Chondrocyte (in vitro differentiated cells): Measurements from ENCODE around the gene LEKR1. TPM values are rescaled to one million over a fixed set of nuclear protein-coding genes. Genes with fewer than 3 reads are reported as not detected.

Experiments used
- DNase-seq: peaks from one replicate; pipeline ENCODE4 v3.0.0; 2021; ENCODE audit warnings: mixed read lengths, low spot score
- H3K27ac Mint-ChIP-seq: one replicate; pipeline ENCODE4 v1.8.0; 2021; ENCODE audit warnings: mild to moderate bottlenecking, moderate library complexity, mixed read lengths; ENCODE audit not compliant: unreplicated experiment
- H3K27me3 Mint-ChIP-seq: 2 replicates; pipeline ENCODE4 v1.8.0; 2021; ENCODE audit warnings: low read depth, mixed read lengths
- H3K36me3 Mint-ChIP-seq: 2 replicates; pipeline ENCODE4 v1.8.0; 2021; ENCODE audit warnings: low read depth, mixed read lengths
- H3K4me1 Mint-ChIP-seq: 2 replicates; pipeline ENCODE4 v1.8.0; 2021; ENCODE audit warnings: low read depth, mild to moderate bottlenecking, mixed read lengths
- H3K4me3 Mint-ChIP-seq: one replicate; pipeline ENCODE4 v1.8.0; 2021; ENCODE audit warnings: mild to moderate bottlenecking, moderate library complexity, mixed read lengths; ENCODE audit not compliant: unreplicated experiment
- H3K9me3 Mint-ChIP-seq: 2 replicates; pipeline ENCODE4 v1.8.0; 2021; ENCODE audit warnings: low read depth, mixed read lengths
- total RNA-seq: library from RNA; stranded (reverse); gene quantifications from 3 replicates; pipeline ENCODE4 v1.2.1, GENCODE V29; 2021
- TF ChIP-seq, protein P1 (sequence below): fragments of 200-600 bp; sonication (generic); IDR thresholded peaks from 2 replicates; pipeline ENCODE4 v1.5.0; 2021; ENCODE audit warnings: antibody characterized with exemption, mild to moderate bottlenecking, moderate library complexity

Gene LEKR1
- total RNA-seq, 1 donor from 2014 or later, result 0.45 TPM

DNA sequence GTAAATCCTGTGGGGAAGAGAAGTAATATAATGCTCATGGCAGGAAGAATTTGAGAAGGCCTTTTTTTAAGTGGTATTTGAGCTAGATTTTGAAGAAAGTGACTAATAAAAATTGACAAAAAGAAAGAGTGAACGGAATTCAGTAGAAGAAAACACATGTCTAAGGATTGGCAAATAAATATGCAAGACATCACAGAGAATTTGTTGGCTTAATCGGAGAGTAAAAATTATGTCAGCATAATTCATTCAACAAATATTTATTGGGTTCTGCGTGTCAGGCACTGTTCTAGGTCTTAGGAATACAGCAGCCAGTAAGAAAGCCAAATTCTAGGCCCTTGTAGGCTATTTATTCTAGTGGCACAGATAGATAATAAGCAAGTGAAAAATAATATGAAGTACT, 33.6 kb upstream of the LEKR1 start:
- no peak overlapping the region for H3K4me3 Mint-ChIP-seq
- H3K36me3 Mint-ChIP-seq, result no peaks in the 10 kb centered on the region
- H3K9me3 Mint-ChIP-seq, result peaks cover 5% of the 10 kb centered on the region
- TF ChIP-seq, protein P1, sequence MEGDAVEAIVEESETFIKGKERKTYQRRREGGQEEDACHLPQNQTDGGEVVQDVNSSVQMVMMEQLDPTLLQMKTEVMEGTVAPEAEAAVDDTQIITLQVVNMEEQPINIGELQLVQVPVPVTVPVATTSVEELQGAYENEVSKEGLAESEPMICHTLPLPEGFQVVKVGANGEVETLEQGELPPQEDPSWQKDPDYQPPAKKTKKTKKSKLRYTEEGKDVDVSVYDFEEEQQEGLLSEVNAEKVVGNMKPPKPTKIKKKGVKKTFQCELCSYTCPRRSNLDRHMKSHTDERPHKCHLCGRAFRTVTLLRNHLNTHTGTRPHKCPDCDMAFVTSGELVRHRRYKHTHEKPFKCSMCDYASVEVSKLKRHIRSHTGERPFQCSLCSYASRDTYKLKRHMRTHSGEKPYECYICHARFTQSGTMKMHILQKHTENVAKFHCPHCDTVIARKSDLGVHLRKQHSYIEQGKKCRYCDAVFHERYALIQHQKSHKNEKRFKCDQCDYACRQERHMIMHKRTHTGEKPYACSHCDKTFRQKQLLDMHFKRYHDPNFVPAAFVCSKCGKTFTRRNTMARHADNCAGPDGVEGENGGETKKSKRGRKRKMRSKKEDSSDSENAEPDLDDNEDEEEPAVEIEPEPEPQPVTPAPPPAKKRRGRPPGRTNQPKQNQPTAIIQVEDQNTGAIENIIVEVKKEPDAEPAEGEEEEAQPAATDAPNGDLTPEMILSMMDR, result no peak
- H3K27ac Mint-ChIP-seq, result peak overlapping the region; percentile 87
- no peaks in the 10 kb centered on the region for H3K27me3 Mint-ChIP-seq
- no peak for DNase-seq
- peaks cover 66% of the 10 kb centered on the region for H3K4me1 Mint-ChIP-seq

DNA sequence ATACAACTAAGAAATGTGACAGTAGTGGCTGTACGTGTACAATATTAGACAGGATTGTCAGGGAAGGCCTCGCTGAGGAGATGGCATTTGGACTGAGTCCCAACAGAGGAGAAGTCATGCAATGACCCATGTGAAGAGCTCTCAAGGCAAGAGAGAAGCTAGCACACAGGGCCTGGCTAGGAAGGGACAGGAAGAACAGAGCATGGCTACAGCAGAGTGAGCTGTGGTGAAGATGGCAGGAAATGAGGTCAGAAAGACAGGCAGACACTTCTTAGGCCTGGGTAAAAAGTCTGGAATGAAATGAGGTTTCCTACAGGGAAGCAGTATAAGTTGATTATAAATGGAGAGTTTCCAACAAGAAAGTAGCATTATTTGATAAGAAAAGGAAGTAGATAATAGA, 33.2 kb upstream of the LEKR1 start:
- H3K4me3 Mint-ChIP-seq, result no peak overlapping the region
- H3K27ac Mint-ChIP-seq, result peak overlapping the region; percentile 87
- peaks cover 5% of the 10 kb centered on the region for H3K9me3 Mint-ChIP-seq
- H3K4me1 Mint-ChIP-seq, result peaks cover 62% of the 10 kb centered on the region
- H3K27me3 Mint-ChIP-seq, result no peaks in the 10 kb centered on the region
- TF ChIP-seq, protein P1, result no peak
- H3K36me3 Mint-ChIP-seq, result no peaks in the 10 kb centered on the region
- no peak for DNase-seq

DNA sequence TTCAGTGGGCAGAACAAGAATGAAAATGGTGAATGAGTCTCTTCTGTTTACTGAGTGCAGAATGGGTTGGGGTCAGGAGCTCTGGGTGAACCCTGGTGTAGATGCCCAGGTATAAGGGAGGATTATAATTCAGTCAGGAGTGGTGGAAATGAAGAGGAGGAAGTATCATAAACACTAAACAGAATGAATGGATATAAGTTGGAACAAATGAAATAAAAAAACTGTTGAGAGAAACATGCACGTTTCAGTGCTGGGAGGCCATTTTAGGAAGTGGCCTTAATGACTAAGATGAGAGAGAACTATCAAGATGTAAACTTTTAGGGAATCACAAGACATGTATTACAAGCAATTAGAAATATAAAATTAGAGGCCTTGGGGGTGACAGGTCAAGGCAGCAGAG, 32.8 kb upstream of the LEKR1 start:
- peaks cover 5% of the 10 kb centered on the region for H3K9me3 Mint-ChIP-seq
- H3K27me3 Mint-ChIP-seq, result no peaks in the 10 kb centered on the region
- H3K36me3 Mint-ChIP-seq, result no peaks in the 10 kb centered on the region
- TF ChIP-seq, protein P1, result no peak
- H3K4me3 Mint-ChIP-seq, result no peak overlapping the region
- peak overlapping the region; percentile 87 for H3K27ac Mint-ChIP-seq
- DNase-seq, result no peak
- H3K4me1 Mint-ChIP-seq, result peaks cover 57% of the 10 kb centered on the region

DNA sequence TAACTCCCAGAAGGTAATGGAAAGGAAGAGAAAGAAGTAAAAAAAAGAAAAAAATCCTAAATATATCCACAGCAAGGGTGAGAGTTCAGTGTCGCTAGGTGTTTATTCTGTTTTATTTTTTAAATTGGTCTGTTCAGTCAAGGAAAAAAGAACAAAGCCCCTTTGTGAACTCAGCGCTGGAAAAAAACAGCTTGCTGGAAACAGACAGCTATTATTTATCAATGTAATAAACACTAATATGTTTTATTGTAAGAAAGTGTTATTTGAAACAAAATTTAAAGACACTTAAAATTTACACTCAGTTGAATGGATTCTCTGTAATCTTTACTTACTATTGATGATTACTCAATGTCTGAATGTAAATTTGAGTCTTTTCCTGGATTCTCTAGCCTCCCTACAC, 32.3 kb upstream of the LEKR1 start:
- H3K36me3 Mint-ChIP-seq, result no peaks in the 10 kb centered on the region
- DNase-seq, result no peak
- TF ChIP-seq, protein P1, result no peak
- no peaks in the 10 kb centered on the region for H3K27me3 Mint-ChIP-seq
- H3K27ac Mint-ChIP-seq, result peak overlapping the region; percentile 87
- H3K4me1 Mint-ChIP-seq, result peaks cover 53% of the 10 kb centered on the region
- no peak overlapping the region for H3K4me3 Mint-ChIP-seq
- H3K9me3 Mint-ChIP-seq, result peaks cover 7% of the 10 kb centered on the region

DNA sequence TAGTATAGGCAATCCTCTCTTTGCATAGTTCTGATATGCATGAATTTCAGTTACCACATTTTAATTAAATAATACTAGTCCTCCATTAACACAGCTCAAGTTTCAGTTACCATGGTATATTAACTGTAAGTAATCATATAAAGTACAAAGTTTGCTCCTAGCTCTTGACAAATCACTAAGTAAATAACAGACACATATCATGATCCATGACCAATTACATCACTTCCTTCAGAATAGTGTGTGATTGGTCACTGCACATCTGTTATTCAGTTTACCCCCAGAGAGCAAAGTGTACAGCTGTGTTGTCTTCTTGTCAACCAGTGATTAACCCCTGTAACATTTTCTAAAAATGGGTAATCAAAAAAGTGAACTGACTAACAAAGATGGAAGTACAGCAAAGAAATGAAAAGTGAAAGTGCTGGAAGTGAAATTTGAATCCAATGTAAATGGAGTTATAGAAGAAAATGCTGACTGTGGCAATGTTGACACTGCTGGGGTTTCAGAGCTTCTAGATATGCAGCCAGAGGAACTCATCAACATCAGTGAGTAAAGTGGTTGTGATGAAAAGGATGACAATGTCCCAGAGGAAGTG, 30.2 kb upstream of the LEKR1 start:
- Mint-ChIP-seq H3K27ac (peak overlapping the region; percentile 70), H3K36me3 (peaks cover 6% of the 10 kb centered on the region), H3K4me1 (peaks cover 43% of the 10 kb centered on the region), H3K4me3 (no peak overlapping the region), H3K9me3 (peaks cover 16% of the 10 kb centered on the region), H3K27me3 (no peaks in the 10 kb centered on the region)
- no peak for DNase-seq
- TF ChIP-seq, protein P1, result no peak
